ENCODE data around the gene RUNX3. TPM values are rescaled to one million over a fixed set of nuclear protein-coding genes. Genes with fewer than 3 reads are reported as not detected.

Gene RUNX3
- polyA plus RNA-seq, 1 donor (not counting 4 experiments of a cell fraction or from before 2014, with no cell fraction given), result not detected

- no peak for FAIRE-seq
- Histone ChIP-seq H3K79me2 (ENCODE audit: control insufficient read depth, insufficient read depth, low read length) (no peaks in the 10 kb centered on the region), H3K4me1 (ENCODE audit: control insufficient read depth, extremely low read depth, insufficient read depth, low read length) (no peaks in the 10 kb centered on the region), H3K4me2 (ENCODE audit: control insufficient read depth, extremely low read depth, insufficient read depth, low read depth, low read length) (no peak overlapping the region), H3K36me3 (ENCODE audit: control insufficient read depth in 2 of 2, extremely low read depth in 1 of 2, insufficient read depth in 2 of 2, low read length in 2 of 2) (no peaks in the 10 kb centered on the region), H3K9ac (ENCODE audit: control insufficient read depth, extremely low read depth, insufficient read depth, low read length) (no peak overlapping the region), H2AFZ (ENCODE audit: control insufficient read depth, low read length) (no peak overlapping the region), H3K4me3 (ENCODE audit: control insufficient read depth in 2 of 3, extremely low read depth in 1 of 3, insufficient read depth in 2 of 3, low read depth in 1 of 3, low read length in 3 of 3) (no peak overlapping the region), H3K9me1 (ENCODE audit: control insufficient read depth, extremely low read depth, insufficient read depth, low read length) (no peaks in the 10 kb centered on the region), H3K9me3 (ENCODE audit: control insufficient read depth, low read depth, low read length) (no peaks in the 10 kb centered on the region), H3K27ac (ENCODE audit: control insufficient read depth, insufficient read depth, low read length) (no peak overlapping the region), H3K27me3 (ENCODE audit: control insufficient read depth, extremely low read depth, insufficient read depth, low read length) (peaks cover 3% of the 10 kb centered on the region), H4K20me1 (ENCODE audit: control insufficient read depth, extremely low read depth, insufficient read depth, low read length) (no peaks in the 10 kb centered on the region)
- no peak for TF ChIP-seq EZH2 (IDR thresholded peaks at IDR 0.05; ENCODE audit: low read length)
- TF ChIP-seq CTCF (optimal IDR thresholded peaks at IDR 0.05 in 1 of 3, IDR thresholded peaks at IDR 0.05 in 1 of 3, conservative IDR thresholded peaks at IDR 0.05 in 1 of 3; ENCODE audit: extremely low read depth in 1 of 3, insufficient read depth in 2 of 3, low read length in 3 of 3), result no peak
- dilution Hi-C loops (cut with MboI; ENCODE audit: extremely low pct_ligation_motif_present, low sequenced_read_pairs), result no loop called here
- no peak for DNase-seq (ENCODE audit: low read depth, low spot score)
Observed at GRCh38 chr1:24884751-24885150, 45.3 kb downstream of the RUNX3 start.

GRCh38 chr1:24881034-24881433 is 49.0 kb downstream of the RUNX3 start:
- TF ChIP-seq EZH2 (IDR thresholded peaks at IDR 0.05; ENCODE audit: low read length) (no peak), CTCF (optimal IDR thresholded peaks at IDR 0.05 in 1 of 3, IDR thresholded peaks at IDR 0.05 in 1 of 3, conservative IDR thresholded peaks at IDR 0.05 in 1 of 3; ENCODE audit: extremely low read depth in 1 of 3, insufficient read depth in 2 of 3, low read length in 3 of 3) (no peak)
- no peaks in the 10 kb centered on the region for H3K36me3 ChIP-seq (ENCODE audit: control insufficient read depth in 2 of 2, extremely low read depth in 1 of 2, insufficient read depth in 2 of 2, low read length in 2 of 2)
- no peak overlapping the region for H3K27ac ChIP-seq (ENCODE audit: control insufficient read depth, insufficient read depth, low read length)
- no peak overlapping the region for H3K4me2 ChIP-seq (ENCODE audit: control insufficient read depth, extremely low read depth, insufficient read depth, low read depth, low read length)
- FAIRE-seq (no peak), DNase-seq (ENCODE audit: low read depth, low spot score) (no peak)
- dilution Hi-C loops (cut with MboI; ENCODE audit: extremely low pct_ligation_motif_present, low sequenced_read_pairs), result no loop called here
- no peaks in the 10 kb centered on the region for H3K79me2 ChIP-seq (ENCODE audit: control insufficient read depth, insufficient read depth, low read length)
- H3K4me1 ChIP-seq (ENCODE audit: control insufficient read depth, extremely low read depth, insufficient read depth, low read length), result peaks cover 3% of the 10 kb centered on the region
- H3K4me3 ChIP-seq (ENCODE audit: control insufficient read depth in 2 of 3, extremely low read depth in 1 of 3, insufficient read depth in 2 of 3, low read depth in 1 of 3, low read length in 3 of 3), result no peak overlapping the region
- H3K9me3 ChIP-seq (ENCODE audit: control insufficient read depth, low read depth, low read length), result no peaks in the 10 kb centered on the region
- H3K9me1 ChIP-seq (ENCODE audit: control insufficient read depth, extremely low read depth, insufficient read depth, low read length), result no peaks in the 10 kb centered on the region
- no peak overlapping the region for H3K9ac ChIP-seq (ENCODE audit: control insufficient read depth, extremely low read depth, insufficient read depth, low read length)
- H2AFZ ChIP-seq (ENCODE audit: control insufficient read depth, low read length), result no peak overlapping the region
- H3K27me3 ChIP-seq (ENCODE audit: control insufficient read depth, extremely low read depth, insufficient read depth, low read length), result peaks cover 3% of the 10 kb centered on the region
- peaks cover 2% of the 10 kb centered on the region for H4K20me1 ChIP-seq (ENCODE audit: control insufficient read depth, extremely low read depth, insufficient read depth, low read length)

Measured in keratinocyte (primary cell).